Measurements from ENCODE around the gene ADAM17. TPM values are rescaled to one million over a fixed set of nuclear protein-coding genes. Genes with fewer than 3 reads are reported as not detected.

ADAM17 gene
- total and polyA plus RNA-seq, 7 donors: 3.2 to 17.6 (median 12.8) TPM

DNA sequence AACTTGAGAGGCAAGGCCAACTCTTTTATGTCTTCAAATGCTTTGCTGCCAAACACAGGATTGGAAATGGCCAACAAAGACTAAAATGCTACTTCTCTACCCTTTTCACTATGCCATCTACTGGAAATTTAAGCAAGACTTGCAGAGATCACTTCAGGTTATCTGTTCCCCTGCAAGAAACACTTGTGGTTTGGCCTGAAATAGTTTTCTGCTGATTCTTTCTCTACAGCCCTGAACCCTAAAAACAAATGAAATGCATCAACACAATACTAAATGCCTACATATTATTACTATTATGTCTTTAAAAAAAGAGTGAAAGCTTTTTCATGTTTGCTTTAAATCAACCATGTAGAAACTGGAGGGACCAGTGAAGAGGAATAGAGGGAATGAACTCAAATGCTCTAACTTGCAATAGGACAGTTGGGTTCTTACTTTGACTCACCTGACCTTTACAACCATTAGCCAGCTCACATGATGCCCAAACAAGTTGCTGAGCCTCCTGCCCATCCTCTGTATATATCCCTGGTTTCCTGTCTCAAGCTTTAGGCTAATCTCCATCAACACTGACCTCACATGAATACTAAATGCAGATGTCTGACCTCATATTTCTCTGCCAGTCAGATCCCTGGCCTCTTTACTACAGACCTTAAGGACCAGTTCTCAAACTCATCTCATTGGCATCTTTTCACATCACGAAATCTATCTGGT, 17.5 kb upstream of the ADAM17 start:
- Histone ChIP-seq H3K36me3 (no peaks in the 10 kb centered on the region), H3K9me3 (no peaks in the 10 kb centered on the region), H3K27ac (peak overlapping the region in 1 of 4 donors; percentile 34), H3K4me1 (peaks cover 0 to 3% (median 0%) of the 10 kb centered on the region in 4 donors), H3K4me3 (no peak overlapping the region), H3K27me3 (no peaks in the 10 kb centered on the region)
- WGBS, 2 donors: 92 to 95% methylated on average over 1 of the region's 1 CpG
- no peak for DNase-seq
- TF ChIP-seq, protein P1, sequence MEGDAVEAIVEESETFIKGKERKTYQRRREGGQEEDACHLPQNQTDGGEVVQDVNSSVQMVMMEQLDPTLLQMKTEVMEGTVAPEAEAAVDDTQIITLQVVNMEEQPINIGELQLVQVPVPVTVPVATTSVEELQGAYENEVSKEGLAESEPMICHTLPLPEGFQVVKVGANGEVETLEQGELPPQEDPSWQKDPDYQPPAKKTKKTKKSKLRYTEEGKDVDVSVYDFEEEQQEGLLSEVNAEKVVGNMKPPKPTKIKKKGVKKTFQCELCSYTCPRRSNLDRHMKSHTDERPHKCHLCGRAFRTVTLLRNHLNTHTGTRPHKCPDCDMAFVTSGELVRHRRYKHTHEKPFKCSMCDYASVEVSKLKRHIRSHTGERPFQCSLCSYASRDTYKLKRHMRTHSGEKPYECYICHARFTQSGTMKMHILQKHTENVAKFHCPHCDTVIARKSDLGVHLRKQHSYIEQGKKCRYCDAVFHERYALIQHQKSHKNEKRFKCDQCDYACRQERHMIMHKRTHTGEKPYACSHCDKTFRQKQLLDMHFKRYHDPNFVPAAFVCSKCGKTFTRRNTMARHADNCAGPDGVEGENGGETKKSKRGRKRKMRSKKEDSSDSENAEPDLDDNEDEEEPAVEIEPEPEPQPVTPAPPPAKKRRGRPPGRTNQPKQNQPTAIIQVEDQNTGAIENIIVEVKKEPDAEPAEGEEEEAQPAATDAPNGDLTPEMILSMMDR (IDR thresholded peaks at IDR 0.05): no peak
- no peak for TF ChIP-seq EP300 (IDR thresholded peaks at IDR 0.05)
- TF ChIP-seq POLR2A (IDR thresholded peaks at IDR 0.05): no peak
- no peak for TF ChIP-seq POLR2AphosphoS5 (IDR thresholded peaks at IDR 0.05)
- intact Hi-C loops (cut with DNase I): no loop called here

DNA sequence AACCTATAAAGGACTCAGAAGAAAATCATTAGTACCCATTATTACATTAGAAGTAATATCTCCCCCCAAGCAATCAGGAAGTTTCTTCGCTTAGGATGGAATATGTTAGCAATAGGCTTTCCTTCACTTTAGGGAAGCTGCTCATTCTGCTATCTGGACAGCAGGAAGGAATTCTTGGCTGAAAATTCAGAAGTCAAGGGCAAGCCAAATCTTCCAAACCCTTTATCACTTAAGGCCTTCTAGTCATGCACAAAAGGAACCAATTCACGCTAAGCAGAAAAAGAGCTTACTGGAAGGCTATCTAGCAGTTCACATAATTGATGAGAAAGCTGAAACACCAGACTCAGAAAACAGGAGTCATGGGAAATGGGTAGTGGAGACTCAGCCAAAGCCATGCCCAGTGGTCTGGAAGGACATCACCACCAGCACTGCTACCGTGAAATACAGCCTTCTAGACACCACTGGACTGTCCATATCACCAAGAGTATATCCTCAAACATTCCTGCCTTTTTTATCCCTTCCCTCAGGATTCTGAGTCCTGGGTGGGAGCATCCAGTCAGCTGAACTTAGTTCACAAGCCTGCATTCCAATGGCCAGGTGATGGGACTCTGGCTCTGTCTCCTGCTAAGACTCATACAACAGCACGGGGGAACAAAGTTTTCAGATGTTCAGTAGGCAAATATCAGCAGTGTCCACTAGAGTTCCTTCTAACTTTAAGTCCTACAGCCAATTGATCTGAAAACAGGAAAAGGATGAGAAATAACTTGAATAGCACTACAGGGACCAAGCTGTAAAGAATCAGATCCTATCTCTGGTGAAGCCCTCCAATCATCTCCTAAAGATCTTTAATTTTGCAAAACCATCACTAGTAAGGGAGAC, 14.8 kb upstream of the ADAM17 start:
- no peaks in the 10 kb centered on the region for H3K9me3 ChIP-seq
- intact Hi-C loops (cut with DNase I): no loop called here
- DNase-seq: no peak
- no peaks in the 10 kb centered on the region for H3K27me3 ChIP-seq
- no peak for TF ChIP-seq POLR2AphosphoS5 (IDR thresholded peaks at IDR 0.05)
- TF ChIP-seq, protein P1 (IDR thresholded peaks at IDR 0.05): no peak
- TF ChIP-seq EP300 (IDR thresholded peaks at IDR 0.05): no peak
- TF ChIP-seq POLR2A (IDR thresholded peaks at IDR 0.05): no peak
- WGBS, 2 donors: 86 to 88% methylated on average over 4 of the region's 4 CpGs
- no peak overlapping the region for H3K27ac ChIP-seq
- H3K36me3 ChIP-seq: no peaks in the 10 kb centered on the region
- H3K4me3 ChIP-seq: no peak overlapping the region
- H3K4me1 ChIP-seq: peaks cover 0 to 9% (median 7%) of the 10 kb centered on the region in 4 donors

DNA sequence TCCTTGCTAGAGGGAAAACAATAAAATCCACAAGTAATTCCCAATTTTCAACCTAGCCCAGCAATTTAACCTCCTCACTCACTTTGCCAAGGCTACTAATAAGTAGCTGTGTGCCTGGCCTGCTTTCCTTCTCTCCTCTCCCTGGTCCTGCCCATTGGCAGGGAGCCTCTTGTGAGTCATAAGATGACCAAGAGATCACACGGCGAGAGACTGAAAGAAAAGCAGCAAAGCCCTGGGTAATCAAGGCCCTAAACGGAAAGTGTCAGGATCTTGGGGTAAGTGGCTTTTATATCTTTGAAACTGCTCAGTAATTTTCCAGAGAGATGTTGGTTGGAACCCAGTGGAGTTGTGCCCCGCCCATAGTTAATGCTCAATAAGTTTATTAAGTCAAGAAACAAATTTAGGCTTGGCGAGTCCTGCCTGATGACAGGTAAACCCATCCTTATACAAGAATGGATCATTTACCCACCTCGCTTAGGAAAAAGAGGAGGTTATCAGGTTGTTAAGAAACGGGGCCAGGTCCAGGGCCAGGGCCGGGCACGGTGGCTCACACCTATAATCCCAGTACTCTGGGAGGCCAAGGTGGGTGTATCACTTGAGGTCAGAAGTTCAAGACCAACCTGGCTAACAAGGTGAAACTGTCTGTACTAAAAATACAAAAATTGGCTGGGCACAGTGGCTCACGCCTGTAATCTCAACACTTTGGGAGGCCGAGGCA, 10.0 kb upstream of the ADAM17 start:
- H3K9me3 ChIP-seq: no peaks in the 10 kb centered on the region
- peak overlapping the region; percentile 72 to 86 (median 82) for H3K27ac ChIP-seq
- intact Hi-C loops (cut with DNase I): no loop called here
- no peaks in the 10 kb centered on the region for H3K36me3 ChIP-seq
- 82 to 85% methylated on average over 11 of the region's 11 CpGs for WGBS, 2 donors
- peak; percentile 96 for DNase-seq
- H3K27me3 ChIP-seq: no peaks in the 10 kb centered on the region
- TF ChIP-seq POLR2AphosphoS5 (IDR thresholded peaks at IDR 0.05) (peak; percentile 53 to 87 (median 69)), EP300 (IDR thresholded peaks at IDR 0.05) (peak in 1 of 4 donors; percentile 8), POLR2A (IDR thresholded peaks at IDR 0.05) (no peak)
- peak overlapping the region in 2 of 4 donors; percentile 18 to 26 for H3K4me3 ChIP-seq
- peaks cover 0 to 20% (median 16%) of the 10 kb centered on the region in 4 donors for H3K4me1 ChIP-seq

DNA sequence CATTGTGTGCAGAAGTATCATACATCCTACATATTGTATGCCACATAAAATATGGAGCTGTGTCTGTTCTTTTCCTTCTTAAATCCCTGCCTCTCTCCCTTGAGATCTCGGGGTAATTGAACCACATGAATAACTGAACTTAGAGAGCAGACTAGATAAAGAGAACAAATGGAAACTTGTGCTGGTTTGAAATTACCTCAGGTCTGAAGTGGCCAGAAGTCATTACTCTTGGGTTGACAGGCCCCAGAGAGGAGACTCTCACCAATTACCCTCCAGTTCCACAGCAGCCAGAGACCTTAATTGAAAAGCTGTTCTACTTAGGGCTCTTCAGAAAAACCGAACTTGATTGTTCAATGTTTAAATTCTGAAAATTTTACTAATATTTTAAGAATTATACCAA, 5.0 kb upstream of the ADAM17 start:
- H3K36me3 ChIP-seq: no peaks in the 10 kb centered on the region
- WGBS, 2 donors: 90 to 92% methylated on average over 2 of the region's 2 CpGs
- H3K27me3 ChIP-seq: no peaks in the 10 kb centered on the region
- peaks cover 0 to 35% (median 26%) of the 10 kb centered on the region in 4 donors for H3K4me1 ChIP-seq
- H3K9me3 ChIP-seq: no peaks in the 10 kb centered on the region
- H3K27ac ChIP-seq: no peak overlapping the region
- intact Hi-C loops (cut with DNase I): no loop called here
- TF ChIP-seq, protein P1 (IDR thresholded peaks at IDR 0.05): no peak
- no peak for TF ChIP-seq POLR2A (IDR thresholded peaks at IDR 0.05)
- no peak for TF ChIP-seq POLR2AphosphoS5 (IDR thresholded peaks at IDR 0.05)
- TF ChIP-seq EP300 (IDR thresholded peaks at IDR 0.05): no peak
- no peak for DNase-seq
- H3K4me3 ChIP-seq: no peak overlapping the region
